ENCODE results near the gene SMIM9. TPM values are rescaled to one million over a fixed set of nuclear protein-coding genes. Genes with fewer than 3 reads are reported as not detected.
"Not testable (repeated sequence)": the region's sequence is repeated elsewhere in the genome, so short reads cannot be mapped to it uniquely, and the experiment has no call there.

The SMIM9 gene
- total RNA-seq, 2 experiments from 2014 or later: 1.6 TPM; not detected in 1

DNA sequence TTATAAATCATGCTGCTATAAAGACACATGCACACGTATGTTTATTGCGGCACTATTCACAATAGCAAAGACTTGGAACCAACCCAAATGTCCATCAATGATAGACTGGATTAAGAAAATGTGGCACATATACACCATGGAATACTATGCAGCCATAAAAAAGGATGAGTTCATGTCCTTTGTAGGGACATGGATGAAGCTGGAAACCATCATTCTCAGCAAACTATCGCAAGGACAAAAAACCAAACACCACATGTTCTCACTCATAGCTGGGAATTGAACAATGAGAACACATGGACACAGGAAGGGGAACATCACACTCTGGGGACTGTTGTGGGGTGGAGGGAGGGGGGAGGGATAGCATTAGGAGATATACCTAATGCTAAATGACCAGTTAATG lies 8.9 kb downstream of the SMIM9 start:
- H3K9me3 Mint-ChIP-seq; DNase-seq; H3K27me3 Mint-ChIP-seq; H3K4me3 Mint-ChIP-seq; POLR2A ChIA-PET; ATAC-seq (ENCODE audit: low read depth); H3K36me3 Mint-ChIP-seq; H3K27ac Mint-ChIP-seq: not testable (repeated sequence)
- H3K4me1 Mint-ChIP-seq: peaks cover 29% of the 10 kb centered on the region

DNA sequence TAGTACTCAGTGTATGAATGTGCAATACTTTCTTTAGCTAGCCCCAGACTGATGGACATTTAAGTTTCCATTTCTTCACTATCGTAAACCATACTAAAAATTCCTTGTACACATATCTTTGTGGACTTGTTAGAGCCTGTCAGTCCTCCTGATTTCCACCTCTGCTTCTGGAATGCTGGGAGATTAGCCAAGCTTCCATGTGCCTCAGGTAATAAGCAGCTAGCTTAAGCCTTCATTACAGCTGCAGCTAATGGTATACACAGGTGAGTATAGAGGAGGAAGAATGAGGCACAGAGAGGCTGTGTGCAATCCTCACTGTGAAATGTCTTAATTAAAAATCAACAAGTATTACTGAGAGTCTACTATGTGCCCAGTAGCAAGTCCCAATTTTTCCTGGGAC lies 9.8 kb downstream of the SMIM9 start:
- Mint-ChIP-seq H3K4me3 (no peak overlapping the region), H3K9me3 (no peaks in the 10 kb centered on the region), H3K4me1 (peaks cover 26% of the 10 kb centered on the region), H3K27me3 (no peaks in the 10 kb centered on the region), H3K27ac (no peak overlapping the region), H3K36me3 (no peaks in the 10 kb centered on the region)
- ATAC-seq (ENCODE audit: low read depth): no peak
- DNase-seq: no peak
- POLR2A ChIA-PET: no interaction called here

DNA sequence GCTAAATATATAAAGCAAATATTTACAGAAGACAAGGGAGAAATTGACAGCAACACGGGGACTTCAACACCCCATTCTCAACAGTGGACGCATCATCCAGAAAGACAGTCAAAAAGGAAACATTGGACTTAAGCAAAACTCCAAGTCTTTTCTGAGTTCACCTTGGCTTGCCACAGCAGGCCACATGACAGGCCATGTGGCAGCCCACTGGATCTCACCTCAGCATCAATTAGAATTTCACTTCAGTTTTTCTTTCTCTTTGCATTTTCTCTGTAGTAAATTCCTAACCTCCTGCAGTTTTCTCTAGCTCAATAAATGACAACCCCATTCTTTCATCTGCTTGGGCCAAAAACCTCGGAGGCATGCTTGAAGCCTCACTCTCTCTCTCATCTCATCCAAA lies 12.4 kb downstream of the SMIM9 start:
- H3K4me3 Mint-ChIP-seq: no peak overlapping the region
- H3K36me3 Mint-ChIP-seq: no peaks in the 10 kb centered on the region
- H3K27me3 Mint-ChIP-seq: no peaks in the 10 kb centered on the region
- H3K4me1 Mint-ChIP-seq: peaks cover 8% of the 10 kb centered on the region
- DNase-seq: no peak
- ATAC-seq (ENCODE audit: low read depth): no peak
- POLR2A ChIA-PET: no interaction called here
- H3K9me3 Mint-ChIP-seq: no peaks in the 10 kb centered on the region
- H3K27ac Mint-ChIP-seq: no peak overlapping the region

DNA sequence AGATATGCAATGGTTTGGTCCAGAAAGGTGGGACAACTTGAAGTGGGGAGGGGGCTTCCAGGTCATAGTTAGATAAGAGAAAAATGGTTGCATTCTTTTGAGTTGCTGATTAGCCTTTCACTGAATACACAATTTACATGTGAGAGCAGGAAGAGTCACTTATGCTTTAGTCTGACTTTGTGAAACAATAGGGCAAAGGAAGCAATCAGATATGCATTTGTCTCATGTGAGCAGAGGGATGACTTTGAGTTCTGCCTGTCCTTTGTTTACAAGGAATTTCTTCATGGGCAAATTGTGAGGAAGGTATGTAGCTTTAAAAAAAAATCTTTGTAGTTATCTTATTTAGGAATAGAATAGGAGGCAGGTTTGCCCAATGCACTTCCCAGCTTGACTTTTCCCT lies 12.9 kb downstream of the SMIM9 start:
- Mint-ChIP-seq H3K4me3 (no peak overlapping the region), H3K27me3 (no peaks in the 10 kb centered on the region), H3K27ac (no peak overlapping the region), H3K36me3 (no peaks in the 10 kb centered on the region), H3K4me1 (peaks cover 8% of the 10 kb centered on the region), H3K9me3 (no peaks in the 10 kb centered on the region)
- POLR2A ChIA-PET: no interaction called here
- ATAC-seq (ENCODE audit: low read depth) (no peak), DNase-seq (no peak)

DNA sequence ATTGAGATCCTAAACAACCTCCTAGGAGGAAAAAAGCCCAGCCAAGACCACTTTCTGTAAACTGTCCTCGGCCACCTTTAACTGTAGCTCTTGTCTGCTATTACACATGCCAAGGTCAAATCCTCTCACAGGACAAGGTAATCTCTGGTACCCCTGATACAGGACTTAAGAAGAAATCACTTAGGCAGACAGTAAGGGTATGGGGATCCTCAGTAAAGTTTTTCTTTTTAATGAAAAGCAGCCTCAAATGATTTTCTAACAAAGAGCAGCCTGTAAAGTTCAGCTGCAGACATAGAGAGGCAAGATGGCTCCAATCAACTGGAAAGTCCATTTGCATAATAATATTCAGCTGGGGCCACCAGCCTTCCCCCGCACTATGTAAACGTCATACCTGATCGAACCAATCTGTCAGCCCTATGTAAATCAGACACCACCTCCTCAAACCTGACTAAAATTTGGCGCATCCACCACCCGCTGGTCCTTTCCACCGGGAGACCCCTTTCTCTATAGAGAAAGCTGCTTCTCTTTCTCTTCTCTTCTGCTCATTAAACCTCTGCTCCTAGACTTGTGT lies 14.6 kb downstream of the SMIM9 start:
- POLR2A ChIA-PET: interaction anchor here (2.0 kb wide), 1 partner anchor 15 kb away, joined by 5 read pairs; the partner anchor contains the start of gene MPP1
- Mint-ChIP-seq H3K27ac (no peak overlapping the region), H3K9me3 (no peaks in the 10 kb centered on the region), H3K36me3 (no peaks in the 10 kb centered on the region), H3K4me3 (no peak overlapping the region), H3K4me1 (peaks cover 11% of the 10 kb centered on the region), H3K27me3 (peaks cover 2% of the 10 kb centered on the region)
- DNase-seq (no peak), ATAC-seq (ENCODE audit: low read depth) (no peak)

GRCh38 chrX:154818916-154819770 lies 15.3 kb downstream of the SMIM9 start:
- peaks cover 3% of the 10 kb centered on the region for H3K27me3 Mint-ChIP-seq
- H3K4me3 Mint-ChIP-seq: no peak overlapping the region
- H3K36me3 Mint-ChIP-seq: no peaks in the 10 kb centered on the region
- POLR2A ChIA-PET: interaction anchor here (2.0 kb wide), 1 partner anchor 14 kb away, joined by 5 read pairs; the partner anchor contains the start of gene MPP1
- no peak overlapping the region for H3K27ac Mint-ChIP-seq
- ATAC-seq (ENCODE audit: low read depth): no peak
- peaks cover 11% of the 10 kb centered on the region for H3K4me1 Mint-ChIP-seq
- DNase-seq: no peak
- H3K9me3 Mint-ChIP-seq: no peaks in the 10 kb centered on the region

- H3K27me3 Mint-ChIP-seq; H3K9me3 Mint-ChIP-seq; H3K36me3 Mint-ChIP-seq; ATAC-seq (ENCODE audit: low read depth); H3K4me1 Mint-ChIP-seq; H3K27ac Mint-ChIP-seq; POLR2A ChIA-PET; H3K4me3 Mint-ChIP-seq; DNase-seq: not testable (repeated sequence)
Measured at GRCh38 chrX:154817048-154817618, 17.3 kb downstream of the SMIM9 start.

DNA sequence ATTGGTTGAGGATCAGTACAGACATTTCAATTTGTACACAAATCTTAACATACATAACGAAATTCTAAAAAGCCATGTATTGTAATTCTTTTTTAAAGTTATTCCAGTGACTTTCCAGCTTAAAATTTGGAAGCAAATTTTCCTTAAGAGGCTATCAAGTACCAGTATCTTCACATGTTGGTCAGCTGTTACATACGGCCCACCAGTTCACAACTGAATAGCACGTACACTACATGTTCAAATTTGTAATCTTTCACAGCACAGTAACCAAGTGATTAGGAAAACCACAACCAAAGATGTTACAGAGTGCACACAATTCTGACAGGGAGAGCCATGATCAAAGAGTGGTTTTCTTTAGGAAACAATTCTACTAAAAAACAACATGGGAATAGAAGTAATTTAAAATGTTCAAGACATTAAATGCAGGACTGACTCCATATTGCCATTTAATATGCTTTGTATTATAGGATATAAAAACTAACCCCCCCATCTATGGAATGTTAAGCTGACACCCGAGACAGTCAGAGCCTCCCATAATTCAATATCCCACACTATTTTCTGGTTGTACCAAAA lies 18.1 kb downstream of the SMIM9 start:
- POLR2A ChIA-PET; H3K27ac Mint-ChIP-seq; H3K36me3 Mint-ChIP-seq; H3K27me3 Mint-ChIP-seq; ATAC-seq (ENCODE audit: low read depth); H3K9me3 Mint-ChIP-seq; DNase-seq; H3K4me3 Mint-ChIP-seq; H3K4me1 Mint-ChIP-seq: not testable (repeated sequence)

- Mint-ChIP-seq H3K27ac (no peak overlapping the region), H3K9me3 (no peaks in the 10 kb centered on the region), H3K4me3 (no peak overlapping the region), H3K27me3 (peaks cover 9% of the 10 kb centered on the region), H3K36me3 (no peaks in the 10 kb centered on the region), H3K4me1 (peaks cover 4% of the 10 kb centered on the region)
- POLR2A ChIA-PET: no interaction called here
- DNase-seq (no peak), ATAC-seq (ENCODE audit: low read depth) (no peak)
Measured at GRCh38 chrX:154815274-154815818, 19.1 kb downstream of the SMIM9 start.

DNA sequence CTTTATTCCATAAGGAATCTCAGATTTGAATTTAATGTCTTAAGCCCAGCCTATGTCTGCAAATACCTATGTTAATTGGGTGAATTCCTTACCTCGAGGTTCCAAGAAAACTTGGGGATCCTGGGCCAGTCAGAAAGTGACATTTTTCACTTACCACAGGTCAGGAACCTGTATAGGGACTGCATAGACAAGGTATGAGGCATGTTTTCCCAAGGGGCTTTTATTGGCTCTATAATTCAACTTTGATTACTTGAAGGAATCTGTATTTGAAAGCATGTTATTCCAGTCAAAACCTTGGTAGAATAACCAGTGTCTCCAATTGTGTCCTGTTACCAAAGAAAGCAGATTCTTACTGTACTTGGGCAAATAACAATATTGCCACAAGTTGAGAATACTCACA lies 20.7 kb downstream of the SMIM9 start:
- no peak overlapping the region for H3K4me3 Mint-ChIP-seq
- DNase-seq (no peak), ATAC-seq (ENCODE audit: low read depth) (no peak)
- H3K27me3 Mint-ChIP-seq: peaks cover 9% of the 10 kb centered on the region
- H3K36me3 Mint-ChIP-seq: no peaks in the 10 kb centered on the region
- H3K4me1 Mint-ChIP-seq: peaks cover 9% of the 10 kb centered on the region
- H3K9me3 Mint-ChIP-seq: no peaks in the 10 kb centered on the region
- POLR2A ChIA-PET: no interaction called here
- no peak overlapping the region for H3K27ac Mint-ChIP-seq

DNA sequence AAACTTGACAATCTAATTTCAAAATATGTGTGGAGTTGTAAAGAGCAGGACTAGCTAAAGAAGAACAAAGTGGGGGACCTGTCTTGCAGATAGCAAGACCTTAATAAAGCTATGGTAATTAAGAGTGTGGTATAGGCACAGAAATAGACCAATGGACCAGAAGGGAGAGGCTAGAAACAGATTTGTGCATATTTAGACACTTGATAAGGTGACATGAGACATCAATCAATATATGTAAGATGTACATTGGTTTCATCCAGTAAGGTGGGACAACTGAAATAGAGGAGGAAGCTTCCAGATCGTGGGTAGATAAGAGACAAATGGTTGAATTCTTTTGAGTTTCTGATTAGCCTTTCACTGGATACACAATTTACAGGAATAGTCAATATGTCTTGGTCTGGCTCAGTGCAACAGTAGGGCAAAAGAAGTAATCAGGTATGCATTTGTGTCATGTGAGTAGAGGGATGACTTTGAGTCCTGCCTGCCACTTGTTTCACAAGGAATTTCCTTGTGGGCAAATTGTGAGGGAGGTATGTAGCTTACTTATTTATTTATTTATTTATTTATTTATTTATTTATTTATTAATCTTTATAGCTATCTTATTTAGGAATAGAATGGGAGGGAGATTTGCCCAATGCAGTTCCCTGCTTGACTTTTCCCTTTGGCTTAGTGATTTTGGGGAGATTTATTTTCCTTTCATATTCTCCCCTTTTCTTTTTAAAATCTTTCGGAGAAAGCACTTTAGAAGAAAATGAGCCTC lies 21.9 kb downstream of the SMIM9 start:
- peaks cover 1% of the 10 kb centered on the region for H3K36me3 Mint-ChIP-seq
- H3K9me3 Mint-ChIP-seq: no peaks in the 10 kb centered on the region
- ATAC-seq (ENCODE audit: low read depth) (no peak), DNase-seq (no peak)
- POLR2A ChIA-PET: no interaction called here
- peaks cover 9% of the 10 kb centered on the region for H3K27me3 Mint-ChIP-seq
- H3K4me1 Mint-ChIP-seq: peaks cover 9% of the 10 kb centered on the region
- no peak overlapping the region for H3K27ac Mint-ChIP-seq
- H3K4me3 Mint-ChIP-seq: no peak overlapping the region

GRCh38 chrX:154809939-154810665 lies 24.4 kb downstream of the SMIM9 start:
- POLR2A ChIA-PET: no interaction called here
- Mint-ChIP-seq H3K4me3 (no peak overlapping the region), H3K27me3 (peaks cover 9% of the 10 kb centered on the region), H3K36me3 (peaks cover 4% of the 10 kb centered on the region), H3K9me3 (peaks cover 5% of the 10 kb centered on the region), H3K4me1 (peaks cover 8% of the 10 kb centered on the region), H3K27ac (no peak overlapping the region)
- no peak for DNase-seq
- peak; percentile 29 for ATAC-seq (ENCODE audit: low read depth)

Data from activated naive CD8-positive, alpha-beta T cell treated with anti-CD3 and anti-CD28 coated beads, Interleukin-2, amount 10 ng/mL, durations not matched to agents 7 days and 5 days (primary cell).